Glomerular visceral epithelial cell (primary cell): ENCODE measurements around the gene PHOX2B.
"Not testable (repeated sequence)": the region's sequence is repeated elsewhere in the genome, so short reads cannot be mapped to it uniquely, and the experiment has no call there.

Experiments used
- DNase-seq: peaks from one replicate; pipeline ENCODE4 v3.0.0-alpha.2; 2016; ENCODE audit errors: extremely low spot score

PHOX2B gene

DNA sequence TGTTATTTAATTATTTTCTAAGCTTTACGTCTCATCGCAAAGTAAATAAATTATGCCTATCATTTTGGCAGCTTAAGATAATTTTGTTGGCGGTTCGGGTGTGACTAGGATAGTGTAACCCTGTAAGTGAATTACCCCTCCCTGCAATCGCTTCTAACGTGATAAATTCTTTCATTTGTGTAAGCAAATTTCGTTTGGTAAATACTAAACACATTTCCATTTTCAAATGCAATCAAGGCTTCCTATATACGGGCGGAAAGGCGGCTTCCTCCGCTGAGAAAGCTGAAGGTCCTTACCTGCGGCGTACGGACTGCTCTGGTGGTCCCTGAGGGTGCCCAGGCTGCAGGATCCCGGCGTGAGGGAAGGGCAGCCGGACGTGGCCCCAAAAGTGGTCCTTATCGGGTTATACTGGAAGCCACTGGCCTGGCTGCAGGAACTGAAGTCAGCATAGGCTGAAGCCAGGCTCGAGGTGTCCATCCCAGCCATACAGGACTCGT lies 403 bp downstream of the PHOX2B start:
- no peak for DNase-seq

DNA sequence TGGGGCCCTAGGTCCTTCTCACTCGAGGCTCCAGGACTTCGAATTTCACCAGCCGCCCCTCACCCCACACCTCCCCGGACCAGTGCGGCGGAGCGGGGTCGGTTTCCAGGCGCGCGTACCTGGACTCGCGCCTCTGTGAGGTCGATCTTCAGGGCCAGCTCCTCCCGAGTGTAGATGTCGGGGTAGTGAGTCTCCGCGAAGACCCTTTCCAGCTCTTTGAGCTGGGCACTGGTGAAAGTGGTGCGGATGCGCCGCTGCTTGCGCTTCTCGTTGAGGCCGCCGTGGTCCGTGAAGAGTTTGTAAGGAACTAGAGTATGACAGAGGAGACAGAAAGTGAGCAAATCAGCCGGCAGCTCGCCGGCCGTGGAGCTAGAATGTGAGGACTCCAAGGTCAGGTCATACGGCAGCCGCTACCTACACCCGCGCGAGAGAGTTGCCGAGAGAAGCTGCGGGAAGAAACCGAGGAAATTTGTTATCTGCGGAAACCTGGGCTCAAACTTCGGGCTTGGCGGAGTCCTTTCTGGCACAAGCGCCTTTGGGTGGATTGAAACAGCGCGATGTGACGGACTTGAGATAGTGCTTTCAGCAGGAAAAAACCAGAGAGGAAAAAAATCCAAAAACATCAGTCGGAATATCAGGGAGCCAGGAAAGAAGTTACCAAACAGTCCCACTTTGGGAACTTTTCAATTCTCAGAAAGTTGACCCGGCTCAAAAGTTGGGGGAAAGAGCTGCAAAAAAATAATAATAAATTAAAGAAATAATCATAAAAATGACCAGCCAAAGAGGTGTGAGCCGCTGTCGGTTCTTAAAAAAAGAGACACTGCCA lies 1.1 kb downstream of the PHOX2B start:
- no peak for DNase-seq

DNA sequence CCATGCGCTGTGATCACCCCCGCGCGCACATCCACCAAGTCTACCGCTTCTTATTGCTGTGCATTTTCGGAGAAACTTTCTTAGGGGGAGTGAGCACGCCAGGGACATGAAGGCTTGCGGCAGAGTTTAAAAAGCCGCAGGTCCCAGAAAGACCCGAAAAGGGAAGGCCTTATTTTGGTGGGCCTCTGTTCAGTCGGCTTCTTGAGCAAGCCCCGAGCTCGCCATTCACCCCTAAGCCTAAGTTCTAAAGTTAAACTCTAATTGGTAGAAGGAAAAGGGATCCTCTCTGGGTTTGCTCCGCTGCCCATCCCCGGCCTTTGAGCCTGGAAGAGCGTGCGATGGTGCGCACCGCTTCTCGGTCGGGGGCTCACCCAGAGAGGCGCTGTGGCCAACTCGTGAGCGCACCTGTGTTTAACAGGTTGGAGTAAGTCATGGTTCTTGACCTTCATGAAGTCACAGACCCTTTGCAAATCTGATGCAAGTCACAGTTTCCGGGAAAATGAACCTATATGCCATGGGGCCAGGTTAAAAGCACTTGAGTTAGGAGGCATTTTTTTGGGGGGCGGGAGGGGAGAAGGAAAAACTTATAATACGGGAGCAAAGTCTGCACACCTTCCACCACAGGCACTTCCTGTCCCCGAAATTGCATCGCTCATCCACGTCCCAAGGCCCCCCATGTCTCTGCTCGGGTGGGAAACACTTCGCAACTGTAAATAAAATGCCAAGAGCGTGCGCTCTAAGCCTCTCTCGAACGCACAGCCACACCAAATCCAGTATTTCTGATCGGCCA lies 1.9 kb downstream of the PHOX2B start:
- DNase-seq, result no peak

DNA sequence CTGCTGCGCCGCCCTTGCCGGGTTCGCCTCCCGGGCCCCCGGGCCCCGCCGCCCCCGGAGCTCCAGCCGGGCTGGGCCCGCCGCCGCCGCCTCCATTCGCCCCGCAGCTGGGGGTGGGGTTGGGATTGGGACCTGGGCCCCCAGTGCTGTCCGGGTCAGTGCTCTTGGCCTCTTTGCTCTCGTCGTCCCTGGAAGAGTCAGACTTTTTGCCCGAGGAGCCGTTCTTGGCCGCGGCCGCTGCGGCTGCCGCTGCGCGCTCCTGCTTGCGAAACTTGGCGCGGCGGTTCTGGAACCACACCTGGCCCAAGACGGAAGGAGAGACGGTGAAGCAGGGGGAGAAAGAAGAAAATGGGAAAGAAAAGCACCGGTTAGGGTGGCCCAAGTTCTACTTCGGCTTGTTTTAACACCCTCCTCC lies 2.5 kb downstream of the PHOX2B start:
- DNase-seq, result no peak

DNA sequence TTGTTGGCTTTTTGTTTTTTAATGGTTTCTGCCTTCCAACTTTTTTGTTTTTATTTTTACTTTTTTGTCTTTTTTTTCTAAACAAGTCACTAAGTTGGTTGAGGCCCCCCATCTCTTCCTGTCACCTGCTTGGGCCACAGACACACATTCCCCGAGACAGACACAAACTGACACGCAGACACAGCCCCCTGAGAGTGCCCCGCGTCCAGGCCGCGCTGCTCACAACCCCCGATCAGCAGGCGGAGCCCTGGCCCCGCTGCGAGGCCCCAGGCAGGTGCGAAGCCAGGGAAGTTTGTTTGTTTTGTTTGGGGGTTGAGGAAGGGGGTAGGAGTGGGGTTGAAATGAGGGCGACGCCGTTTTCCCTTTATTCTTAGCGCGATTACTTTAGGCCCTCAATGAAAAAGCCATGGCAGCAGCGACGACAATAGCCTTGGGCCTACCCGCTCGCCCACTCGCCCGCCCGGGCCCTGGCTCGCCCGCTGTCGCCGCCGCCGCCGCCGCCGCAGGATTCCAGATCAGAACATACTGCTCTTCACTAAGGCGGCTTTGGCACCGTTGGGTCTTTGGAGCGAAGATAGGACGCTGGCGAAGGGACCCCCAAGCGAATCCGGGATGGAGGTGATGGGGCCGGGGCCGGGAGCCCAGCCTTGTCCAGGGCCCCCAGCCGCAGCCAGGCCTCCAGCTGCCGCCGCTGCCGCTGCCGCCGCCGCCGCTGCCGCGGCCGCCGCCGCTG lies 3.1 kb downstream of the PHOX2B start:
- DNase-seq, result no peak

DNA sequence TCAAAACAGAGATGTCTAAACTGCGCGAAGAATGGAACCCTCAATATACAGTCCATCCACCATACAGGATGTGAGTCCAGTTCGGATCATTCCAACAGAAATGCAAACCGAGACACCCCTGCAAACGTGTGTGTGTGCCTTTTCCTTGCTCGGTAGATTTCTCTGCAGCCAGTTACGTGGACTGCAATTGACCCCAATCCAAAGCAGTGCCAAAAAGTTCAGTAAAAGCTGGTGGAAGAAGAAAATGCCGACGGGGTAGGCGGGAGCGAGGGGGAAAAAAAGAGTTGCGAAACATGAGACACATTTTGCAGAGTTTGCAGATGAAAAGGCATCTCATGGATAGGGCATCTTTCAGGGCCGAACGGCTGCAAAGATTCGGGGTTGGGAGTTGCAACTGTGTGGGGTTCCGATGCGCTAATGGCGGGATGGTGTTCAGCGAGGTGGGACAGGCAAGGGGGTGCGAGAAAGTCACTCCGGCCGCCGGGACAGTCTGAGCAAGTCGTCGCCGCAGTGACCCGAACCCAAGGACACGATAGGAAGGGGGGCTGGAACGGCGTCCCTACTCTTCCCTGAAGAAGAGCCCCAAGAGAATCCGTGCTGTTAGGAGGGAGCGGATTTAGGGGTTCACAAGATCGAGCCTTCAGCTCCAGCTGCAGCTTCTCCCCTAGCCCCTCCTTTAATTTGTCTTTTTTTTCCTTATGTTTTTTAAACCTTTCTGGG lies 3.8 kb downstream of the PHOX2B start:
- no peak for DNase-seq

DNA sequence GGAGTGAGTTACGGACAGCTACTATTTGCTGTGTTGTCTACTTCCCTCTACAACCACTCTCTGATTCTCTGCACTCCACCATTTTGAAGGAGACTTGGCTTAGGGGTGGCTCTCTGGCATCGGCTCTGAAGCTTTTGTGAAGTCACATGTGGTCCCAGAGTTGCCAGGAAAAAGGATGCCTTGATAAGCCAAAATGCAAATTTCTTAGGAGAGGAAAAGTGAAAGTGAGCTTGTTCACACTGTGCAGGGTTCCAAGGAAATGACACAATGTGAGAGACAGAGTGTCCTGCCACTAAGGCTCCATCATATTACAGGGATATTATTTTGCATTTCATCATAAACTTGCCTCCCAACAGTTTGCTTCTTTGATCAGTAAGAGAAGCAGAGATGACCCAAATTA lies 7.2 kb downstream of the PHOX2B start:
- no peak for DNase-seq

DNA sequence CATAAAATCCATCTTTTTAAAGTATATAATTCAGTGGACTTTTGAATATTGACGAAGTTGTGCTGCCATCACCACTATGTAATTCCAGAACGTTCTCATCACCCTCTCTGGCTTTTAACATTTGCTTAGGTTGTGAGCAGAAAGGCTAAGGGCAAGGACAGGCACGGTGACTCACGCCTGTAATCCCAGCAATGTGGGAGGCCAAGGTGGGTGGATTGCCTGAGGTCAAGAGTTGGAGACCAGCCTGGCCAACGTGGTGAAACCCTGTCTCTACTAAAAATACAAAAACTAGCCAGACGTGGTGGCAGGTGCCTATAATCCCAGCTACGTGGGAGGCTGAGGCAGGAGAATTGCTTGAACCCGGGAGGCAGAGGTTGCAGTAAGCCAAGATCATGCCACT lies 11.0 kb downstream of the PHOX2B start:
- not testable (repeated sequence) for DNase-seq

DNA sequence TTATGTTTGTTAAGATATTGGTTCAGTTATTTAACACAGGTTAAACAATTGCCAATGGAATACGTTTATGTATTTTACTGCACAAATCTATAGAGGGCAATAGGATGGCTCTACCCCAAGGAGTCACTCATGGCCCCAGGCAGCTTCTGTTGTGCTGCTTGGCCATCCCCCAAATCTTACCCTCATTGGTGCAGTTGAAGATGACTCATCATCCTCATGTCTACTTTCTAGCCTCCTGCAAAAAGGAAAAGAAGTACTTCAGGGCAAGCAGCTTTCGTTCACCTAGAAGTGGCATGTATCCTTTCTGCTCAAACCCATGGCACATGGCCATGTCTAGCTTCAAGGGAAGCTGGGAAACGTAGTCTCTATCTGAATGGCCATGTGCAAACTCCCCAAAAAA lies 14.2 kb downstream of the PHOX2B start:
- DNase-seq, result no peak

DNA sequence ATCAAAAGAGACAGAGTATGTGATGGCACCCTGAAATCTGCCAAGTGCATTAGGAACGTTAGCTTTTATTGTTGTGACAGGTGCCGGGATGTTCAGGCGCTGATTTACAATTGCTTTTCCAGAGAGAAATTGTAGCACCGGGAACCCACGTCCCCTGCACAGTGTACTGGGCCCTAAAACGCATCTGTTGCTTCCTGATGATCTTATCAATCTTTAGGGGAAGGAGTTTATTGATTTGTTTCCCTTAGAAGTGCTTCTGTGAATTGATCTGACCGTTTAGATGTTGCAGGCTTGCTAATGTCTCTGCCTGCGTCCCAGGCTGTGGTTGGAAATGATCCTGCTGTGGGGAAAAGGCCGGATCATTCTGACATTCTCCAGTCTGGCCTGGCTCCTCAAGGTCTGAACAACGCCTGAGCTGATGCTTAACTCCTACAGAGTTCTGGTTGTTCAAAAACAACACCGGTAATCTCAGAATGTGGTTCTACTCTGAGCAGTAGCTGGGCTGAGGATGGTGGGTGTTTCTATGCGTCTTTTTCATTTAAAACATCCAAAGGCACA lies 16.9 kb downstream of the PHOX2B start:
- no peak for DNase-seq

DNA sequence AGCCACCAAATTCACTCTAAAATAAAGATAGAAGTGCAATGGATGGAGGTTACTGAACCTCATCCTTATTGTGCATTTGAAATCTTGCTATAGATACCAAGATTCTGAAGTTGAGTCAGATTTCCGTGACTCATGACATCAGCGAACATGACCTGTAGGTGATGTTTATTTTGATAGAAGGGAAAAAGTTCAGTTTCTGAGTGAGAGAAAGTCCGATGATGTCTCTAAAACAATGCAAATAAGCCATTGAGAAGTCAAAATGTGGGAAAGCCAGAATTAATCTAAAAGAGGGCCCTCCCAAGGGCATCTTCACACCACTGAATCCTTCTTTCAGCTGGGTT lies 20.0 kb downstream of the PHOX2B start:
- no peak for DNase-seq

DNA sequence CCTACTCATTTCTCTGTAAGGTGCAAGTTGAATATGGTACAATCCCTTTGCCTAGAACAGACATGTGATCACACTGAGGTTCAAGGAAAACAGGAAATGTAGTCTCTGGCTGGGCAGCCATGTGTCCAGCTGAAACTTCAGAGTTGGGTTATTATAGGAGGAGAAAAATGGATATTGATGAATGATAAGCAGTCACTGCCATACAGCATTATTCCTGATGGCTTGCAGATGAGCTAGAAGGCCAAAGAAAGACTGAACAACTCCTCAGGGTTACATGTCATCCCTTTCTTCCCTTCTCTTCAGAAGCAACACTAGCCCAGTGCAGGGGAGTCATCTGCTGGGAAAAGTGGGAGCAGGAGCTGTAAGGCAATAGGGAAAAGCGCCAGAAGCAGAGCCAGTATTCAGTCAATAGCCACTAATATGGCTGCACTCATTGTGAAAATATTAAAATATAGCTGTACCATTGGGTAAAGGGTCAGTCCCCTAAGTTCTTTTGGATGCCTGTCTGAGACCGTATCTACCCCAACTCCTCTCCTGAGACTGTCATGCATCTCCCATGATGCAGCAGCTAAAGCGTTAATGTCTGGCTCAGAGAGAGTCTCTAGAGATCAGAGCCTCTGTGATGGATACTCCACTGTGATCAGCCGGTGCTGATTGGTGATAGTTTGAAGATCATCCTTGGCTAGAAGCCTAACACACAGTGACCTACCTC lies 20.5 kb downstream of the PHOX2B start:
- DNase-seq, result no peak

DNA sequence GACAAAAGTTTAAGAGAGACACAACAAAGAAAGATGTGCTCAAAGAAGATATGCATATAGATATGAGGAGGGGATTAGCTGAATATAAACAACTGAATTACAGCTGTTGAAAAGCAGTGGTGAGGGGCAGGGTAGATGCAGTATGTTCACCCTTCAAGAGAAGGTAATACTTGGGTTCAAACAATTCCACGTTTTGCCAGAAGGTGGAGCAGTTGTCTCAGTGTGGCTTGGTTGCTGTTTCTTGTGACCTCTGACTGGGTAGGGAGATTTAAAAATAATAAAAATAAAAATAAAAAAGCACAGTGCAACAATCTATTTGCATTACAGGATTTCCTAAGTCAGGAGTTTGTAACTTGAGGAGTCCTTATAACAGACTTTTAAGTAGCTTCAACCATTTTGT lies 23.3 kb downstream of the PHOX2B start:
- DNase-seq, result no peak

DNA sequence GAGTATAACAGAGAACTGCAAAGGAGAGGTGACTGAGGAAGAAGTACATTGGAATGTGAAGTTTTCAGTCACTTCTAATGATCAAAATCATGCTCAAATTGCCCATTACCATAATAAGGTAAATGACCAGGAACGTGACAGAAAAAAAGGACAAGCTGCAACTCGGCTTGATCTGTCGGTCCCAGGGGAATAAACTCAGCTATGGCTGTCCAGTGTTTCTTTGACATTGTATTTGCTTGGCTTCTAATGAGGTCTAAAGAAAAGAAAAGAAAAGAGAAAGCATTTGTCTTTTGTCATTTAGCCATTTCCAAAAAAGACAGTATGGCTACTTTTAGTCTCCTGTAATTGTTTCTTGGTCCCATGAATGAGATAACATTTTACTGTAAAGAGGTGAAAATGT lies 25.2 kb downstream of the PHOX2B start:
- no peak for DNase-seq

DNA sequence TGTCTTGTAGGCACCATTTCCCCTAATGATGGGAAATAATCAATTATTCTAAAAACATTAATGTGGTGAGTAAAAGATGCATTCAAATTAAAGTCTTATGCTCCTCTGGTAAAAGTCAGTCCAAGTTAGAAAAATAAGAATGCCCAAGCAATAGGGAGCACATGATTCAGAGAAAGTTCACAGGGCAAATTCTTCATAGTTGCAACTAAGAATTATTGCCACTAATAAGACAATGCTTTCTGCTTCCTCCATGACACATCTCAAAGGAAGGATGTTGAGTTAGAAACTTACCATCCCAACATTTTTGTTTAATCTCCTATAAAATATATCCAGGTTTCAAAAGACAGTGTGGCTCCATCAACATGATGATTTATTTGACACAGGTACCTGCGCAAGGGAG lies 26.3 kb downstream of the PHOX2B start:
- no peak for DNase-seq

DNA sequence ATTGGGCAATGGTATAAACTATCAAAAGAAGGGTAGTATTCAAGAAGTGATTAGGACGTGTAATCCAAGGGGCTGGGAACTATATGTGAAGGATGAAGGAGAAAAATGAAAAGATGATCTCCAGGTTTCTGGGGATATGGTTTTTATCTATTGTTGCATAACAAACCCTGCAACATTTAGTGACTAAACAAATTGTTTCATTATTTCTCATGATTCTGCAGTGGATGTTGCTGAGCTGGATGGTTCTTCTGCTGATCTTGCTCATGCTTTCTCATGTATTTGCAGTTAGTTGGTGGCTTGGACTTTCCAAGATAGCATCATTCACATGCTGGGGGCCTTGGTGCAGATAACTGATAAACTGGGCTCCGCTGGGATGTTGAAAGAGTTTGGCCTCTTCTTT lies 29.1 kb downstream of the PHOX2B start:
- no peak for DNase-seq

DNA sequence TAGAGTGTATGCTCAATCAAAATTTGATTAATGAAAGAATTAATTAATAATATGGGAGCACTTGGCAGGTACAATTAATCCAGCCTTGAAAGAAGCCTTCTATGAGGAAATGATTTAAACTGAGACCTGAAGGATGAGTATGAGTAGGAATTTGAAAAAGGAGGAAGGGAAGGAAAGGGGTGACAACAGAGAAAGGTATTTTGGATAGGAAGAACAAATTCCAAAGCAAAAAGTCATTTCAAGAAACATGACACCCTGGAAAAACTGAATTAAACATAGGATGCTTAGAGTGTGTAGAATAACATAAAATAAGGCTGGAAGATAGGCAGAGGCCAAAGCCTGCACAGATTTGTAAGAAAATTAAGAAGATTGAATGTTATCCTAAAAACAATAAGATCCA lies 29.6 kb downstream of the PHOX2B start:
- DNase-seq, result no peak

DNA sequence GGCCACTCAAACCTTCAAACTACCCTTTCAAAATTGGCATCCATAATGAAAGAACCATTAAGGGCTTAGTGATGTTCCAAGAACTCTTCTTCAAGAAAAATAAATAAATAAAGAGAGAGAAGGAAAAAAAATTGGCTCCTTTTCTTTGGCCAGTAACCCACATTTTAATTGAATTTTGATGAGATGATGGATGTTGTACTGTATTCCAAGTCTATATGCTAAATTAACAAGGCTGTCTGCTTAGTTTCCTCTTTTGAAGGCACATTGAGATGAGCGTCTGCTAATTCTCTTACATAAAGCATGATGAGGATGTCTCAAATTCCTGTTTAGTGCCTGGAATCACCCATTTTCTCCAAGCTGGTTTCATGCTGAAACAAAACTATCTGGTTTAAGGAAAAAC lies 33.4 kb downstream of the PHOX2B start:
- DNase-seq, result no peak

DNA sequence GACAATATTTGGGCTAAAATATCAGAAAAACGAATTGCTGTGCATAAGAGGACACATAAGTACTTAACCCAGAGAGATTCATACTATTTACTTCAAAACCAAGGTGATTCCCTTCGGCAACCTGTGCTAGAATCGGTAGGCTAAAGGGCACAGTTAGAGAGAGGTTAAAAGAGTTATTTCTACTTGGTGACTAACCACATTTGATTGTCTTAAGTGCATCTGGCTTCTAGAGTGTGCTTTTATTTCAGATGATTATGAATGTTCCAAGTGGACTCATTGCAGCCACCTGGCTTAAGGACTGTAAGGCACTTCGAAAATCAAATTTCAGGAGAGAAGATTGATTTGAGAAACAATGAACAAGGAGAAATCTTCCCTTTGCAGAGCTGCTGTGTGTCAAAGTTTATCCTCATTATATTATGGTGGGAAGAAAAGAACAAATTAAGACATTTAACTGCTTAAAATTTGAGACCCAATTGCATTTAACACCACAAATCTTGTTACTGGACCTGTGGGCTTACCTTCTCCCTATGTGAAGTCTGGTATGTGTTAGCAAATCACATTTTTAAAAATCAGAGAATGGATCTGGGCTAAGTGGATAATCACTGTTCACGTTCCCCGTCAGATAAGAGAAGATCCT lies 34.0 kb downstream of the PHOX2B start:
- no peak for DNase-seq

DNA sequence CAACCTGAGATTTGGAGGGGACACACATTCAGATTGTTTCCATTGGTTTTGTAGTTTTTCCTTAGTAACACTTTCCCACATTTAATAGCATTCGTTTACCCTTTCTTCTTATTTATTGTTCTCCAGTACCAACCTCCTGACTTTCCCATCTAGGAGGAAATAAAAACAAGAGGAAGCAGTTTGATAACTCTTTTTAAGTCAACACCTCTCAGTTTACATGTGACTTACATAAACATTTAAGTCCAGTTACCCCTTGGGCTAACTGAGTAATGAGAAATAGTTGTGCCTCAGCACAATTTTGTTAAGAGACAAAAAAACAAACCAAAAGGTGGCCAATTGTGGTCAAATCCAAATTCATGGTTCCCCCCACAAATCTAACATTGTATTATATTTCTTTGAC lies 34.8 kb downstream of the PHOX2B start:
- no peak for DNase-seq
